CD4-positive, alpha-beta T cell treated with Interleukin-4 for 4 hours (primary cell): ENCODE data around the gene ZNF316.

ENCODE experiments used
- DNase-seq: peaks from one replicate; pipeline ENCODE4 v3.0.0-alpha.2; 2020

Gene ZNF316

DNA sequence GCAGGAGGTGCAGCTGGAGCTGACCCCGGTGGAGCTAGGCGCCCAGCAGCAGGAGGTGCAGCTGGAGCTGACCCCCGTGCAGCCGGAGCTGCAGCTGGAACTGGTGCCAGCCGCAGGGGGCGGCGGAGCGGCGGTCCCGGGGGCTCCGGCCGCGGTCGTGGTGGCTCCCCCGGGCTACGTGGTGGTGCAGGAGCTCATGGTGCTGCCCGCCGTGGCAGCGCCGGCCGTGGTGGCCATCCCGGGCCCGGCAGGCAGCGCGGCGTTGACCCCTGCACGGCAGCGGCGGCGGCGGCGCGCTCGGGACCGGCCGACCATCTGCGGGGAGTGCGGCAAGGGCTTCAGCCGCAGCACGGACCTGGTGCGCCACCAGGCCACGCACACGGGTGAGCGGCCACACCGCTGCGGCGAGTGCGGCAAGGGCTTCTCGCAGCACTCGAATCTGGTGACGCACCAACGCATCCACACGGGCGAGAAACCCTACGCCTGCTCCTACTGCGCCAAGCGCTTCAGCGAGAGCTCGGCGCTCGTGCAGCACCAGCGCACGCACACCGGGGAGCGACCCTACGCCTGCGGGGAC is 14.9 kb upstream of the ZNF316 start:
- no peak for DNase-seq

DNA sequence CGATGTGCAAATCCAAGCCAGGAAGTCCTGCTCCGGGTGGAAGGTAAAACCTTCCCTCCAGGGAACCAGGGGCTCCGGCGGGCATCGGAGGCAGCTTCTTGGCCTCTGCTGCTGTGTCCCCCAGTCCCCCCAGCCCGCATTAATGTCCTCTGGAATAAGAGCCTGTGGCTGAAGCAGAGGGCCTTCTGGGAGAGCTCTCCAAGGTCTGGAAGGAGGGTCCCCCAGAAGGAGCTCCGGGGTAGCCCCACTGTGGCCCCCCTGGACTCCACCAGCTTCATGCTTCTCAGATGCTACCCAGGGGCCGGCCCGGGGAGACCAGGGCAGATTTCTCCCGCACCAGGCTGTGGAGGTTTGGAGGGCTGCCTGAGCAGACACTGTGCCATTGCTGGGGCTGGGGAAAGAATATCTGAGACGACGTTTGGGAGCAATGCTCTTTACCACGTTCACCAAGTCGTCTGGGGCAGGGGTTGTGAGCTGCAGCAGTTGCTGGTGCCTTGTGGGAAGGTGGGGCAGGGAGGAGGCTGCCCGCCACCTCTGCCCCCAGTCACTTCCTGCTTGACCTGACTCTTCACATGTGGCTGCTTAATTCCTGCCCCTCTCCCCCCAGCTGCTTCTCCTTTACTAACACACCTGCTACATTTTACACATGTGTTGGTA is 13.4 kb upstream of the ZNF316 start:
- DNase-seq, result peak; percentile 36

DNA sequence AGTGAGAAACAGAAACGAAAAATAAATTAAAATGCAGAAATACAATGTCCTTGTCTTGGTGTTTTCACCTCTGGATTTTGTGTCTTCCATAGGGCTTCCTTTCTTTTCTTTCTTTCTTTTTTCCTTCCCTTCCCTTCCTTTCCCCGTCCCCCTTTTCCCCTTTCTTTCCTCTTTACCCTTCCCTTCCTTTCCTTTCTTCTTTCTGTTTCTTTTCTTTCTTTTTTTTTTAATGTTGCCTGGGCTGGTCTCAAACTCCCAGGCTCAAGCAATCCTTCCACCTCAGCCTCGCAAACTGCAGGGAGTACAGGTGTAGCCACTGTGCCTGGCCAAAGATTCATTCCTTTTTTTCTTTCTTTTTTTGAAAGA is 12.9 kb upstream of the ZNF316 start:
- DNase-seq, result no peak

DNA sequence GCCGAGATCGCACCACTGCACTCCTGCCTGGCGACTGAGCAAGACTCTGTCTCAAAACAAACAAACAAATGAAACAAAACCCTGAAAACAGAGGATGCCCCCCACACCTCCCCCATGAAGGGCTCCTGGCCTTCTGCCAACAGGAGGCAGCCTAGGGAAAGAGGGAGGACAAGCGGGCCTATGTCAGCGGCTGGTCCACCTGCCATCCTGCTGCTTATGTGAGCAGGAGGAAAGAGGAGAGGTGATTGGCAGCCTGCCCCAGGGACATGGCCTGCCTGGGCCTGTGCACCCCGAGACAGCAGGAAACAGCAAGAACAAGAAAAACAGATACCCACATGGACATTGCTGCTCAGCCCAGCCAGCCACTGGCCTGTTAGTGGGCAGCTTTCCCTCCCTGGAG is 9.1 kb upstream of the ZNF316 start:
- no peak for DNase-seq

DNA sequence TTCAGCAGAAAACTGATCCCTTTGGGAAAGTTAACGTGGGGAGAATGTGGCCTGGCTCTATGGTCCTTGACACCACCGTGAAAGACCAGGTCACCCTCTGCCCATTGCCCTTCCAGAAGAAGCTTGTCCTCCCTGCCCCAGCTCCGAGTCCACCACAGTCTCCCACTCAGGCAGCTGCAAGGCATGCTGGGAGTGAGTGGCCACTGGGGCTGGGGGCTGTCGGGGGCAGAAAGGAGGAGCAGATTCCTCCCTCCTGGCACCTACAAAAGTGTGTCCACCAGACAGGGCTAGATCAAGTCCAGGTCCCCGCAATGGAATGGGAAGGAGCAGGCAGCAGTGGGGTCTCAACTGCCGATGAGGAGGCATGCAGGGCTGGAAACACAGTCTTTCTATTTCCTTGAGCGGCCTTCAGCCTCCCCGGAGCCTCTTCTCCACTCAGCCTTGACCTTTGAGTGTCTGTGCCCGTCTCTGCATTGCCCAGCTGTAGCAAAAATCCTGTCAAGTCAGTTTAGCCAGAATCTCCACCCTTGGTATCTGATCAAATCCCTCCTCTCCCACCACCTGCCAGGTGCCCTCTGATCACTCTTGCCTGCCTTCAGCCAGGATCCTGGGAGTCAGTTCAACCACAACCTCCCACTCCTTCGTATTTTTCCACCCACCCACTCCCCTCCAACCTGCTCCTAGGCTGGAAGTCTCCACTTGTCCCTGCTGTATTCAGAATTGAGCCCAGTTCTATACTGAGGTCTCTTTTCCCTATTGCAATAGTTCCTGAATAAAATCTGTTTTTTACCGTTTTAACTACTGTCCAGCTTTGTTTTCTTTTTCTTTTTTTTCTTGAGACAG is 6.9 kb upstream of the ZNF316 start:
- DNase-seq, result no peak

DNA sequence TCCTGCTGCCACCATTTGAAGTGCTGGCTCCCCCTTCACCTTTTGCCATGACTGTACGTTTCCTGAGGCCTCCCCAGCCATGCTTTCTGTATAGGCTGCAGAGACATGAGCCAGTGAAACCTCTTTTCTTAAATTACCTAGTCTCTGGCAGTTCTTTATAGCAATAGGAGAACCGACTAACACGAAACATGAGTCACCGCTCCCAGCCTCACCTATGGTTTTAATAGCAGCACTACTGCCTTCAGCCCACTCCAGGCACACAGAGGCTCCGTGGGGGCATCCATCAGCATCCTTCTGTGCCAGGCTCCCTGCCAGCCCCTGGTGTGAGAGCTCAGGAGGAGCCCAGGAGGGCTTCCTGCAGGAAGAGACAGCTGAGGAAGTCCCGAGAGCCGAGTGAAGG is 5.5 kb upstream of the ZNF316 start:
- no peak for DNase-seq

DNA sequence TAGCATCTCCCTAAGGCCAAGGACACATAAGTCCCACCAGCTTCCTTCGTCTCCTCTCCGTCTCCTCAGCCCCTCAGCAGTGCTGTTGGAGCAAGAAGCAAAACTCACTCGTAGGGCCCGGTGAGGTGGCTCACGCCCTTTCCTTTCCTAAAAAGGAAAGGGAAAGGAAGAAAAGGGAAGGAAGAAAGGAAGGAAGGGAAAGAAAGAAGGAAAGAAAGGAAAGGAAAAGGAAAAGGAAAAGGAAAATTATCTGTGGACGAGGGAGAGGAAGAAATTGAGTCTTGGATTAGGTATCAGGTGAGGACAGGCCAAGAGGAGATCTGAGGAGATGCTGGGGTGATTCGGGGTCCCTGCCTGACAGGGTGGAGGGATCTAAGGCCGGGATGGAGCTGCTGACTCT is 3.1 kb upstream of the ZNF316 start:
- no peak for DNase-seq

DNA sequence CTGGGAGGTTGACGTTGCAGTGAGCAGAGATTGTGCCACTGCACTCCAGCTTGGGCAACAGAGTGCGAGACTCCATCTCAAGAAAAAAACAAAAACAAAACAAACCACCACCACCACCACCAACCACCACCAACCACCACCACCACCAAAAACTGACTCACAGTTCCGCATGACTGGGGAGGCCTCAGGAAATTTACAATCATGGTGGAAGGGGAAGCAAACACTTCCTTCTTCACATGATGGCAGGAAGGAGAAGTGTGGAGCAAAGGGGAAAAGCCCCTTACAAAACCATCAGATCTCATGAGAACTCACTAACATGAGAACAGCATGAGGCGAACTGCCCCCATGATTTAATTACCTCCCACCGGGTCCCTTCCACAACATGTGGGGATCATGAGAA is 2.1 kb upstream of the ZNF316 start:
- DNase-seq, result peak; percentile 24

DNA sequence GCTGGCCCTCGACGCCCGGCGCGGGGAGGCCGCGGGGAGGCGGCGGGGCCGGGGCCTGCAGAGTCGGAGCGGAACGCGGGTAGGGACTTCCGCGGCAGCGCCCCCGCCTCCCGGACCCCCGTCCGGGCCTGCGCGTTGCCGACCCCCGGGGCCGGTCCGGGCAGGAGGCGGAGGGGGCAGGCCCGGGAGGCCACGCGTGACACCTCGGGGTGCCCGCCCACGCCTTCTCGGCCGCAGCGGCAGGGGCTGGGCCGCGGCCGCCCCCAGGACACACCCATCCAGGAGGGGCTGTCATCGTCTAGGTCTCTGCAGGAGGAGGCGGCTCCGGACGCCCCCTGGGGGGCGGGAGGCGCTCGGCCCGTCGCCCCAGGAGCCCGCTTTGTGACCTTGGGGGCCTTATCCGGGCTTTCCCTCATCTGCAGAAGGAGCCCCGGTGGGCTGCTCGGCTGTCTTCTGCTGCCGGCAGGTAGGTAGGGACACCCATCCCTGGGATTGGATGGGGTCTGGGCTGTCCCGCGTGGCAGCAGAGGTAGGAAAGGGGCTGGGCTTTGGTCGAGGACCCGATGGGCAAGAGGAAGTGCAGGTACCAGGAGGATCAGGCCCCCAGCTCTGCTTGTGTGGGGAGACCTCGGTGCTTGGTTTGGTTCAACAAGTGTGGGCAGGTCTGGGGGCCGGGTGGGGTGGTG is 569 bp downstream of the ZNF316 start:
- peak; percentile 55 for DNase-seq

DNA sequence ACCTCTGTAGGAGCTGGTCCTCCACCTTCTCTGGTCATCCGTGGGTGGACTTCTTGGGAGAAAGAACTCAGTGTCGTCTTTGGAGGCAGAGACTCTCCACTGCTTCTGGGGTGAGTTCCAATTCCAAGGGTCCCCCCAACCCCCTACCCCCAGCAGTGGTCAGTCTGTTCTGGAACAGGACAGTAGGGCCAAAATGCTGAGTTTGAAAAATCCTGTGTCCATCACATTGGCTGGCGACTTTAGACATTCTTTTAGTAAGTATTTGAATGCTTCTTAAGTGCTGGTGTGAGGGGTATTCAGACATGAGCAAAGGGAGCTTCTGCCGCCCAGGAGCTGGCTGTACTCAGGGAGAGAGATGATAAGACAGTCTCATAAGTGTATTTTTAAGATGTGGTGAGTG is 1.9 kb downstream of the ZNF316 start:
- DNase-seq, result no peak

DNA sequence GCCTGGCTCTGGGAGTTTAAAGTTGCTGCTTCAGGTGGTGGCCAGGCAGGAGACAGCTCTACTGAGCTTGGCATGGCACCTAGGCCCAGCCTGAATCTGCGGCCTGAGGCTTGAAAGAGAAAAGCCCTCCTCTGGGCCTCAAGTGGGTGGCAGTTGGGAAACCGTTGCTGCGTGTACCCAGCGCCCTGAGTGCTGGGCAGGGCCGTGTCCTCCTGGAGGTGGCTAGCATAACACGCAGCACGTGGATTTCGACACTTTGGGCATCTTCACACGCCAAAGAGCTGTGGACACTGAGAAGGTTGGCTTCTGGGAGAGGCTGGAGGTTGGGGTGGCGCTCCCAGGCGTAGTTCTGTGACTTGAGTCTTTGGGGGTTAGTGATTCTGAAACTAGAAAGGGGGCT is 2.5 kb downstream of the ZNF316 start:
- no peak for DNase-seq

DNA sequence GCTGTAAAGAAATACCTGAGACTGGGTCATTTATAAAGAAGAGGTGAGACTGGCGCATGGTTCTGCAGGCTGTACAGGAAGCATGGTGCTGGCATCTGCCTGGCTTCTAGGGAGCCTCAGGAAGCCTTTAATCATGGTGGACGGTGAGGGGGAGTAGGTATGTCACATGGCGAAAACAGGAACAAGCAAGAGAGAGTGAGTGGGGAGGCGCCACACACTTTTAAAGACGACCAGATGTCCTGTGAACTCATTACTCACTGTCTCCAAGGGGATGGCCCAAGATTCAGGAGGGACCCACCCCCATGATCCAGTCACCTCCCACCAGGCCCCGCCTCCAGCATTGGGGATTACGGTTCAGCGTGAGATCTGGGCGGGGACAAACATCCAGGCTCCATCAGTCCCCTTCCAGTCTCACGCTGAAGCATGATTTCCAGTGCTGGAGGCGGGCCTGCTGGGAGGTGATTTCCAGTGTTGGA is 3.2 kb downstream of the ZNF316 start:
- DNase-seq, result no peak

DNA sequence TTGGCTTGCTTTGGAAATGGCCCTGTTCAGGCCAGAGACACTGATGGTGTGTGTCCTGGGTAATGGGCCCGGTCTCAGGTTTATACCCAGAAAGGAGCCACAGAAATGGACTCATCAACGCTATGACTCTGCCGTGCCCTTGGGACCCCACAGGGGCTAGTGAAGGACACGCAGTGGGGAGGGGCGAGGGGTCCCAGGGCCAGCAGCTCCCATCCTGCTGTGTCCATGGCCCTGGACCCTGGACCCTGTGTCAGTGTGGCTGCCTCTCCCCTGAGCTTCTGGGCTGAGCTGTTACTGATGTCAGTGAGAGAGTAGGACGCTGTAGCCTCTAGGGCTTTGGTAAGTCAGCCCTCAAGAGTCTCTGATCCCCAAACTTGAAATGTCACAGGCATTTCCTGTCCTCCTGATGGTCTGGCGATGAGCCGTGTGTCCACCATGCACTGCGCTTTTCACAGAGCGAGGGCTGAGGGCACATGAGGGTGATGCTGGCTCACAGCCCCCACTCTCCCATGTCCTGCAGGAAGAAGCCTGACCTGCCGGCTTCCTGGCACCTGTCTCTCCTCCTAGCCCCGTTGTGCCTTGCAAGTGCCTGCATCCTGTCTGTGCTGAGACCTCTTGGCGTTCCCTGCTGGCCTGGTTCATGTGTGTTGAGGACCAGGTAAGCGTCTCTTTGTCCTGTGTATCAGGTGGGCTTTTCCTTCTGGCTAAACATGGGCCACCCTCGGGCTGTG is 4.4 kb downstream of the ZNF316 start:
- DNase-seq, result no peak

DNA sequence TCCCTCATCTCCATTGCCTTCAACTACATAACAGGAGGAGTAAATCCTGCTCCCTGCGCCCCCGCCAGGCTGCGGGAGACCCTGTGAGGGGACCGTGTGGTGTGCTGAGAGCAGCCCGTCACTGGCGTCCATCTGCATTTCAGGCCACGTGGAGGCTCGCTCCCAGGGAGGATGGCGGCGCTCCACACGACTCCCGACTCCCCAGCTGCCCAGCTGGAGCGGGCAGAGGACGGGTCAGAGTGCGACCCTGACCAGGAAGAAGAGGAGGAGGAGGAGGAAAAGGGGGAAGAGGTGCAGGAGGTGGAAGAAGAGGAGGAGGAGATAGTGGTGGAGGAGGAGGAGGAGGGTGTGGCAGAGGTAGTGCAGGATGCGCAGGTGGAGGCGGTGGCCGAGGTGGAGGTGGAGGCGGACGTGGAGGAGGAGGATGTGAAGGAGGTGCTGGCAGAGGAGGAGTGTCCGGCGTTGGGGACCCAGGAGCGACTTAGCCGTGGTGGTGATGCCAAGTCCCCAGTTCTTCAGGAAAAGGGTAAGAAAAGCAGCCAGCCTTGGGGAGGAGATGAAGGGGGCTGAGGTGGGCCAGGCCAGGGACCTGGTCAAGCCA is 5.2 kb downstream of the ZNF316 start:
- DNase-seq, result no peak

DNA sequence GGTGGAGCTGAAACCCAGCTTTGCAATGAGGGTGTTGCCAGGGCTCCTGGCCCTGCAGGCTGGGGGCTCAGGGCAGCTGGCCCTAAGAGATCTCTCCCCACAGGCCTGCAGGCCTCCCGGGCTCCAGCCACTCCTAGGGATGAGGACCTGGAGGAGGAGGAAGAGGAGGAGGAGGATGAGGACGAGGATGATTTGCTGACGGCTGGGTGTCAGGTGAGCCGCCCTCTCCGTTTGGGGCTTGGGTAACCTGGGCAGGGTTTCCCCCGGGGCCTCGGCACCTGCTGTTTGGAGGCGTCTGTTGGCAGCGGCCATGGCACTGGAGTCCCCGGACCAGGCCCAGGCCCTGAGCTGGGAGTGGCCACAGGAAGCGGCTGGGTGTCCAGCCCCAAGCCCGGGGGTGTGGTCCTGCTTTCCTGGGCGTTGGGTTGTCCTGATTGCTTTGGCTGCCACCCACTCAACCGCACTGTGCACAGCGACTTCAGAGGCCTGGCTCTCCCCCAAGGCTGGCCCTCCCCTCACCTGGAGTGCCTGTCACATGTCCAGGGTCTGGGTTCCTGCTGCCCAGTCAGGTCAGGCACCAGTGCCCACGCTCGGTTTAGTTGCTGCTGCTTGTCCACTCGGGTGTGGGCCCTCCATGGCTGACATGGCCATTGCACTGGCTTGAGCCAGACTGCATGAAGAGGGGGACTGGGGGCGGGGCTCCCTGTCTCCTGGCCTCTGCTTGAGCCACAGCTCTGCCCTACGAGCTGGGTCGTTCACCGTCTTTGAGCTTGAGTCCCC is 5.9 kb downstream of the ZNF316 start:
- no peak for DNase-seq

DNA sequence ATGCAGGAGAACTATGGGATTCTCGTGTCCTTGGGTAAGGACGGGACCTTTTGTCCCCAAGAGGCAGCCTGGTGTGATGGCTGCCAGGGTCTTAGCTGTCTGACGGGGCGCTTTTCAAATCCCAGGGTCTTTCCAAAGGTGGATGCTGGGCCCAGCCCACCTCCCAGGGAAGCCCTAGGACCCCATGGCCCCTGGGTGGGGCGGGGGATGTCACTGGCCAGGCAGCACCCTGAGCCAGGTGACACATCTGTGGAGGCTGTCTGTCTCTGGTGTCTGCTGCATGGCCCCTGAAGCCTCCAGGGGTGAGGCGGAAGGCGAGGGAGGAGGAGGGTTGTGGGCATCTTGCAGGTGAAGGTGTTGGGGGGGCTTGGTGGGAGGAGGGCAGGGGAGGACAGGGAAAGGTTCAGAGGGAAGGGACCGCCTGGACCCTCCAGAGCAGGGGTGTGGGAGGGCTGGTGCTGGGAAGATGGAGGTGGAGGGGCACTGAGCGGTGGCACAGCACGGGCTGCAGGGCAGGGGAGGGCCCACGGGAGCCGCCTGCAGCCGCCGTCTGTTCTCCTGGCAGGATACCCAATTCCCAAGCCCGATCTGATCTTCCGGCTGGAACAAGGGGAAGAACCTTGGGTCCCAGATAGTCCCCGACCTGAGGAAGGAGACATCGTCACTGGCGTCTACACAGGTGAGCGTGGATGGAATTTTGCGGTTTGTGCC is 7.0 kb downstream of the ZNF316 start:
- DNase-seq, result no peak

DNA sequence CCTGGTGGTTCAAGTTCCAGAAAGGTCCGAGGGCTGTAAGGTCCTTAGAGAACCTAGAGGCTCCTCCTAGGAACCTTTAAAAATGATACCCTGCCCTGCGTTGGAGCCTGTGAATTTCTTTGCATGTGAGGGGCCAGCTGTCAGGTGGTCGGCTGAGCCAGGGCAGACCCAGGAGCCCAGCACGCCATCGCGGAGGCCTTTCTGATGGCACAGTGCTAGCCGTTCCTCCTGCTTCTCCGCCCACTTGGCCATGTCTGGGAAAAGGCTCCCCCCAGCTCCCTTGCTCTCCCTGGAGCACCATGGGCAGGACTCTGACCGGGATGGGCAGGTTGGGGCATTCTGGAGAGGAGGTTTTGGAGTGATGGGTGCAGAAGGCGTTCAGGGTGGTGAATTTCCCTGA is 7.6 kb downstream of the ZNF316 start:
- DNase-seq, result no peak

DNA sequence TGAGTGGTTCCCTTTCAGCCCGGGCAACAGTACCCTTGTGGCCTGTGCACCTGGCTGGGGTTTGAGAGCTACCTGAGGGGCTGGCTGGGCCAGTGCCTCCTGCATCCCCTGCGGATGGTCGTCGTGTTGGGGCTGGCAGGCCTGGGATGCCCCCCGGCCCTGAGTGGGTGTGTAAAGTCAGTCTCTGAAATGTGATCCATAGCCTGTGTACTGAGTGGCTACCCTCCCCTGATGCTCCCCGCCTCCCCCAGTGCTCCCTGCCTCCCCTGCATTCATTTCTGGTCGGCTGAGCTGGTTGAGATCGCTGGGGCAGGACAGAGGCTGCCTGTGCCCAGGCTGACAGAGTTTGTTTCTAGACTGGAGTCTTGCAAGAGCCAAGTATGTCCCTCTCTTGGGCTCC is 9.3 kb downstream of the ZNF316 start:
- DNase-seq, result no peak

DNA sequence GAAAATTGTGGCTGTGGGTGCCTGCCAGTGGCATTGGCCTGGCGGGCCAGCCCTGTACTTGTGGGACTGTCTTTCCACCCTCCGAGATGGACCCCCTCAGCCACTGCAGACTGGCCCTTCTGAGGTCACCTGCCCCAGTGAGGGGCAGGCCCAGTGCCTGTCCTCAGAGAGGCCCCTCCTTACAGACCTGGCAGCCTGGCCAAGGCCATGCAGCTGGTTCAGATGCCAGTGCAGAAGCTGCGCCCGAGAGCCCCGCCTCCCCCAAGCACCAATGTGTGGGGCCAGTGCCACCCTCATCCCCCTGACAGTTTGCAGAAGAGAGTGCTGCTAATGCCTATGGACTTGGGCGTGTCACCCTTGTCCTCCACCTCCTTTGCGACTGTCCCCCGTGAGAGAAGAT is 10.0 kb downstream of the ZNF316 start:
- no peak for DNase-seq

DNA sequence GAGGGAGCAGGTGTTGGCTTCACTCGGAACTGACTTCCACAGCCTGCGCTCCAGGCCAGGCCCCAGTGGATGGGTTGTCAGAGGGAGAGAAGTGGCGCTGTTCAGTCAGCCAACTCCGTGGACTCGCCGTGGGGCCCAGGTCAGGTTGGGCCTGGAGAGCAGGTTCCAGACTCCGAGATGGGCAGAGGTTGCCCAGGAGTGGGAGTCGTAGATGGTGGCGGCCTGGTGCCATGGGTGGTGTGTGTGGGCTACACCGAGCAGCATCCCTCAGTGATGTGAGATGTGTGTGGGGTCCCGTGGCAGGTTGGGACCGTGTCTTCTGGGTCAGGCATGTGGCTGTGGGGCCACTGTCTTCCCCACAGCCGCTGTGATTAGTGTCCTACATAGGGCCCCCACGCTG is 10.4 kb downstream of the ZNF316 start:
- DNase-seq, result no peak
